IPS DF 6.9 (cell line): ENCODE data around the gene SSR1.

Experiments
- DNase-seq: peaks from one replicate; pipeline ENCODE4 v3.0.0-alpha.2; 2013; ENCODE audit warnings: low read depth, low spot score
- H3K27ac ChIP-seq: one replicate; pipeline ENCODE4 v1.5.1; 2013; ENCODE audit warnings: low read length, control low read depth
- H3K27me3 ChIP-seq: 2 replicates; pipeline ENCODE4 v1.6.1; 2013; ENCODE audit warnings: mild to moderate bottlenecking, low read length; ENCODE audit not compliant: control insufficient read depth, insufficient read depth
- H3K36me3 ChIP-seq: 2 replicates; pipeline ENCODE4 v1.6.1; 2013; ENCODE audit warnings: low read length; ENCODE audit not compliant: control insufficient read depth, insufficient read depth
- H3K4me1 ChIP-seq: 2 replicates; pipeline ENCODE4 v1.6.1; 2013; ENCODE audit warnings: low read length; ENCODE audit not compliant: control insufficient read depth, insufficient read depth
- H3K4me3 ChIP-seq: 2 replicates; pipeline ENCODE4 v1.5.1; 2013; ENCODE audit warnings: mild to moderate bottlenecking, low read length
- H3K9me3 ChIP-seq: 2 replicates; pipeline ENCODE4 v1.6.1; 2013; ENCODE audit warnings: low read length, inconsistent platforms; ENCODE audit not compliant: control insufficient read depth, insufficient read depth
- WGBS: extraction: QIAGEN DNeasy Blood & Tissue Kit; methylation state at CpG from one replicate; pipeline ENCODE4 v1.1.7; 2013; ENCODE audit warnings: mixed read lengths, missing lambda C conversion rate; ENCODE audit not compliant: insufficient read length, insufficient coverage; 5-methylcytosine and 5-hydroxymethylcytosine counted together

The SSR1 gene

DNA sequence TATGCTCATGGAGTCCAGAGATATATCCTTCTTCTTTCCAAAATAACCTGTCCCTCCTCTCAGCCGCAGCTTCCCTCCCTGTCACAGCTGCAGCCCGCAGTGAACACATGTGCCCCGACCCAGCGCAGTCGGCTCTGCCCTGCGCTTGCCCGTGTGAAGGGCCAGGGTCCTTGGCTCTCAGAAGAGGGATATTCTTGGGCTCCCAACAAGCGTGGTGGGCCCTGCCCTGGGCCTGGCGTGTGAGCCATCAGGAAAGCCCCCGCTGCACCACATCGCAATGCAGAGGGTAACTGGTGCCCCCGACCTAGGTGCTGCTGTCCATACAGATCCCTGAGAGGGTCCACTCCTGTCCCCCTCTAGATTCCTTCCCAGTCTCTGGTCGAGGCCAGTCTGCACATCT lies 65.2 kb downstream of the SSR1 start:
- H3K36me3 ChIP-seq, result peaks cover 12% of the 10 kb centered on the region

DNA sequence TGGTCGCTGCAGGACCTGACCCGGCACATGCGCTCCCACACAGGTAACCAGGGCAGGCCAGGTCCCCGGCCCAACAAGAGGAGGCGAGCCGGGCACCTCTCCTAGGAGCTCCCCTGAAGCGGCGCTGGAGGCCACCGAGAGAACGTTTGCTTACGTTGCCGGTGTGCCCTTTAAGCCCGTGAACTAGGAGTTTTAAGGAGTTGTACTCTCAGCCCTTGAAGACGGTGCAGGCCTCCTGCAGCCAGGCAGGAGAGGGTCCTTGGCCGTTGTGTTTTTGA lies 65.9 kb downstream of the SSR1 start:
- Histone ChIP-seq H3K4me3 (no peak overlapping the region), H3K27me3 (no peaks in the 10 kb centered on the region), H3K9me3 (no peaks in the 10 kb centered on the region), H3K27ac (no peak overlapping the region), H3K36me3 (peaks cover 10% of the 10 kb centered on the region), H3K4me1 (peaks cover 4% of the 10 kb centered on the region; the same call in 1 of the 2 replicates)
- DNase-seq, result no peak
- no CpG with 5 or more reads among the region's 15 CpGs for WGBS

More for the DNA sequence above, 65.2 kb downstream of the SSR1 start:
- Histone ChIP-seq H3K27ac (no peak overlapping the region), H3K9me3 (no peaks in the 10 kb centered on the region), H3K4me1 (peaks cover 3% of the 10 kb centered on the region; the same call in 1 of the 2 replicates), H3K27me3 (no peaks in the 10 kb centered on the region), H3K4me3 (no peak overlapping the region)
- no peak for DNase-seq
- no CpG with 5 or more reads among the region's 13 CpGs for WGBS

DNA sequence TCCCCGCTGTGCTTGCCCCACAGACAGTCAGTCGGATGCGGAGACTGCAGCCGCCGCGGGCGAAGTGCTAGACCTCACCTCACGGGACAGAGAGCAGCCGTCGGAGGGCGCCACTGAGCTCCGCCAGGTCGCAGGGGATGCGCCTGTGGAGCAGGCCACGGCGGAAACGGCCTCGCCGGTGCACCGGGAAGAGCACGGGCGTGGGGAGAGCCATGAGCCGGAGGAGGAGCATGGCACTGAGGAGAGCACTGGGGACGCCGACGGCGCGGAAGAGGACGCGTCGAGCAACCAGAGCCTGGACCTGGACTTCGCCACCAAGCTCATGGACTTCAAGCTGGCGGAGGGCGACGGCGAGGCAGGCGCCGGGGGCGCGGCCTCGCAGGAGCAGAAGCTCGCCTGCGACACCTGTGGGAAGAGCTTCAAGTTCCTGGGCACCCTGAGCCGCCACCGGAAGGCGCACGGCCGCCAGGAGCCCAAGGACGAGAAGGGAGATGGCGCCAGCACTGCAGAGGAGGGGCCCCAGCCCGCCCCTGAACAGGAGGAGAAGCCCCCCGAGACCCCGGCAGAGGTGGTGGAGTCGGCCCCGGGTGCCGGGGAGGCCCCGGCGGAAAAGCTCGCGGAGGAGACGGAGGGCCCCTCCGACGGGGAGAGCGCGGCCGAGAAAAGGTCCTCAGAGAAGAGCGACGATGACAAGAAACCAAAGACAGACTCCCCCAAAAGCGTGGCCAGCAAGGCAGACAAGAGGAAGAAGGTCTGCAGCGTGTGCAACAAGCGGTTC lies 66.4 kb downstream of the SSR1 start:
- WGBS, result no CpG with 5 or more reads among the region's 71 CpGs
- DNase-seq, result no peak
- peaks cover 10% of the 10 kb centered on the region for H3K36me3 ChIP-seq

DNA sequence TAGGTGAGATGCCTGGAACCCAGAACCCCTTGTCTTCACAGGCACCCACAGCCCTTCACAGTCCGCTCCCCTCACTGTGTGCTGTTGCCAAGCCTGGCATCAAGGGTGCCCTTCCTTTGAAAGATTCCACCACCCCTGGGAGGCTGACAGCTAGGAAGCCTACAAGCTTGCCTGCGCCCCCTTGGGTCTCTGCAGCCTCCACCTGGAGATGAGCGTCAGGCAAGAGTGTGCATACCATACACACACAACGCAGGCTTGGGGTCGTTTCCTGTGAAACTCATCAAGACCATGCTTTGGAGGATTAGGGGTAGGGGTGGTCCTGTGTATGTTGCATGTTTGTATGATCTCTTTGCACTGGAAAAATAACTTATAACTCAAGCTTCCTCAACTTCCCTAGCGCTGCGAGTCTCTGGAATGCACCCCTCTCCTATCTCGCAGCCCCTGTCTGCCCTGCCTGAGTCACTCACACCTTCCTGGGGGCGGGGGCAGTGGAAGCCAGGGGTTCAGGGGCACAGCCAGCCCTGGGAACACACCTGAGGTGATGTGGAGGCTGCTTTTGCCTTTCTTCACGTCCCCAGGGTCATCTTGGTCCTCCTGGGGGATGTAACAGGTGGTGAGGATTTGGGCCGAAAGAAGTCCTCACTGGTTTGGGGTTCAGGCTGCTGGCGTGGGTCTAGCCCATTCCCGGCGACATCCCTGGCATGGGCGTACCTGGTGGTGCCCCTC lies 67.2 kb downstream of the SSR1 start:
- no peaks in the 10 kb centered on the region for H3K27me3 ChIP-seq
- H3K4me3 ChIP-seq, result no peak overlapping the region
- H3K36me3 ChIP-seq, result peaks cover 10% of the 10 kb centered on the region
- WGBS, result no CpG with 5 or more reads among the region's 15 CpGs
- no peak for DNase-seq
- peaks cover 9% of the 10 kb centered on the region; the same call in 1 of the 2 replicates for H3K4me1 ChIP-seq
- no peak overlapping the region for H3K27ac ChIP-seq
- H3K9me3 ChIP-seq, result no peaks in the 10 kb centered on the region

More for the DNA sequence above, 66.4 kb downstream of the SSR1 start:
- Histone ChIP-seq H3K4me3 (no peak overlapping the region), H3K4me1 (peaks cover 8% of the 10 kb centered on the region; the same call in 1 of the 2 replicates), H3K27ac (no peak overlapping the region), H3K27me3 (no peaks in the 10 kb centered on the region), H3K9me3 (no peaks in the 10 kb centered on the region)

DNA sequence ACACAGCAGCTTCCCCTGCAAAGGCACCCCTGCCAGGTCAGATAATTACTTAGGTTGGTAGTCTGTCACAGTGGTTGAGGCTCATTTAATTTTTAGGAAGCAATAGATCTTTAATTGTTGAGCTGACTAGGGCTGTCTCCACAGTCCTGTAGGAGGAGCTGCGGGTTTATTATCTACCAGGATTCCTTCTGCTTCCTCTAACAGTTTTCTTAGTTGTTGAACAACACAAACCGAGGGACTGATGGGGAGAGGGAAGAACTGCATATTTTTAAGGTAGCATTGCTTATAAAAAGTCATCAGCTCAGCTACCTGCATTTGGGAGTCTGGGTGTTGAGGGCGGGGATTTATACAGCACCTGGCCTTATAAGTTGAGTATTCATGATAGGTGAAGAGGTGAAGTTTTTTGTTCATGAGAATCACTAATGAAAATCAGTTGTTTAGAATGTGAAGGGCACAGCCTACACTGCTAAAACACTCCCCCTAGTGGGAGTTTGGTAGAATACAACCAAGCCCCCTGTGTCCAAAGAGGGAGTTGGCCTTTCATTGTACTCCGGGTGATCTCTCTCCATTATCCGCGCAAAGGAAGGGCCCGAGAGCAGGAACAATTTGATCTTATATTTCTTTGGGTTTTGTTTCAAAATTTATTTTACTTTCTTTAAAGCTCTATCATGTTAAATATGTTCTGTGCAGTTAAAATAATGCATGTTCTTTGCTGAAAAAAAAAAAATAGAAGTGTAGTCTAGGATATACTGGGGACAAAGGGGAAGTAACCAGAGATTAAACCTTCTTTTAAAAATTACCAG lies 69.6 kb downstream of the SSR1 start:
- whole genome bisulfite sequencing, result no CpG with 5 or more reads among the region's 7 CpGs
- peaks cover 6% of the 10 kb centered on the region for H3K36me3 ChIP-seq

DNA sequence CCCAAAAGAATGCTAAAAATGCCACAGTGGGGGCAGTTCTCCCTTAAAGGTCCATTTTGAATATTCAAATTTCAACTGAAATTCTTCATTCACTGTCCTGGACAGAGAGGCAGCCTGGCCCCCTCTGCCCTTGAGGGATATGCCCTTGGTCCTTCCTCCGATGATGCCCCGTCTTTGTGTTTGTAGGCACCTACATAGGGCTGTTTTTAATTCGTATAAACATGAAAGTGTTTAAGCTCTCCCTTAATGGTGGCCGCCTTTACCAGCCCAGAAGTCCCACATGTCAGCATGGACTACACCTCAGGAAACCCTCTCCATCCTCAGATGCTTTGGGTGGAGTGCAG lies 70.2 kb downstream of the SSR1 start:
- no peak overlapping the region for H3K4me3 ChIP-seq
- H3K9me3 ChIP-seq, result no peaks in the 10 kb centered on the region
- peaks cover 5% of the 10 kb centered on the region; the same call in 1 of the 2 replicates for H3K36me3 ChIP-seq
- H3K27ac ChIP-seq, result no peak overlapping the region
- DNase-seq, result no peak
- no CpG with 5 or more reads among the region's 4 CpGs for WGBS
- peaks cover 9% of the 10 kb centered on the region; the same call in 1 of the 2 replicates for H3K4me1 ChIP-seq
- no peaks in the 10 kb centered on the region for H3K27me3 ChIP-seq

More for the DNA sequence above, 69.6 kb downstream of the SSR1 start:
- Histone ChIP-seq H3K27me3 (no peaks in the 10 kb centered on the region), H3K9me3 (no peaks in the 10 kb centered on the region), H3K4me3 (no peak overlapping the region), H3K4me1 (peaks cover 9% of the 10 kb centered on the region; the same call in 1 of the 2 replicates), H3K27ac (no peak overlapping the region)
- no peak for DNase-seq

DNA sequence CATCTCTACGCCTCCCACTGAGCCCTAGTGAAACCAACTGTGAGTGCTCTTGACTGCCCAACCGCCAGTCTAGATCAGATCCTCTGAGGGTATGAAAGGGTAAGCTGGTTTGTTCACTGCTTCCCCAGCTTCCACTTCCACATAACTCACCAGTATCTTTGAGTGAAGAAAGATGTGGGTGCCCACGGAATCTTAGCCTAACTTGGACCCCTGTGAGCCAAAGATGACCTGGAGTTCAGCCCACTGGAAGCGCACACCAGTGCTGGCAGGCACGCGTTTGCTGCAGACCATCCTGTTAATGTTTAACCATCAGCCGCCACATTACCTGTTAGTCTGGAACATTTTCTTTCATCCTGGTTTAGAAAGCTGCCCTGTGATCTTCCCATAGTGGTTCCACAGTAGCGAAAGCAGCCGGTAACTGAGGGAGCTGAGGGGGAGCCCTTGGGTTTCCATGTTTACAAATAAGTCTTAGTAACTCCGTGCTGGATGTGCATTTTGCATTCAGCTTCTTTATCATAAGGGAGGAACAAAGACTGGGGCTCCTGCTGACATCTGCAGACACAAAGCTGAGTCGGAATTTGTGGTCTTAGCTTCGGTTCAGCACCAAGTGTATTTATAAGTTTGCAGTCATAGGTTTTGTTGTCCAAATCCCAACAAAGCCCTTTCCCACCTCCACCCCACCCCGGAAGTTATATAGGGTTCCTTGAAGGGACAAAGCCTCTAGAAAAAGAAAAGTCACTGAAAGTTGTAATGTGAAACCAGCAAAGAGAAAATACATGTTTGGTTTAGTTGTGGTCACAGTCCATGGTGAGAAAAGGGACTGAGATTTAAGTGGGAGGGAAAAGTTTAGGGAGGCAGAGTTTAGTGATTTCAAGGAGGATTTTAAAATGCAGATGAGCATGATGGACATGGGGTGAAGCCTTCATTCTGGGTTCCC lies 71.0 kb downstream of the SSR1 start:
- peaks cover 9% of the 10 kb centered on the region; the same call in 1 of the 2 replicates for H3K4me1 ChIP-seq
- no peak overlapping the region; the same call in 1 of the 2 replicates for H3K4me3 ChIP-seq
- no peak for DNase-seq
- no peaks in the 10 kb centered on the region for H3K9me3 ChIP-seq
- WGBS, result no CpG with 5 or more reads among the region's 13 CpGs
- H3K36me3 ChIP-seq, result no peaks in the 10 kb centered on the region; the same call in 1 of the 2 replicates
- no peaks in the 10 kb centered on the region for H3K27me3 ChIP-seq
- H3K27ac ChIP-seq, result no peak overlapping the region

DNA sequence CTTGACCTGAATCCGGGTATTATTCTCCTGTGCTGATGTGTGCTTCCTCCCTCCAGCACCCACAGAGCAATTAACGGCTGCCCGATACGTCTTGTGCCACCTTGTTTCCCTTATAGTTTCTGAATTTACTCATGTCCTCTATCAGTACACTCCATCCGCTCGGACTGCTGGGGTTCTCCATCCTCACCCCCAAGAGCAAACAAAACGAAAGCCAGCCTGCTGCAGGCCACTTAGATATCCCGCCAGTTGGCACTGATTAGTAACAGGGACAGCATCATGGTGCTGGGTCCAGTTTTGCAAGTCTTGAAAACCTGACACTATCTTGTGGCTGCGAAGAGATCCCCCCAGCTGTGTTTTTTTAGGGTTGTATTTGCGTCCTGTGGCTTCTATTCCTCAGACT lies 71.8 kb downstream of the SSR1 start:
- no peak overlapping the region for H3K4me3 ChIP-seq
- no peaks in the 10 kb centered on the region for H3K9me3 ChIP-seq
- H3K4me1 ChIP-seq, result peaks cover 9% of the 10 kb centered on the region; the same call in 1 of the 2 replicates
- H3K36me3 ChIP-seq, result no peaks in the 10 kb centered on the region; the same call in 1 of the 2 replicates
- no CpG with 5 or more reads among the region's 10 CpGs for WGBS
- no peak overlapping the region for H3K27ac ChIP-seq
- no peak for DNase-seq
- H3K27me3 ChIP-seq, result no peaks in the 10 kb centered on the region

DNA sequence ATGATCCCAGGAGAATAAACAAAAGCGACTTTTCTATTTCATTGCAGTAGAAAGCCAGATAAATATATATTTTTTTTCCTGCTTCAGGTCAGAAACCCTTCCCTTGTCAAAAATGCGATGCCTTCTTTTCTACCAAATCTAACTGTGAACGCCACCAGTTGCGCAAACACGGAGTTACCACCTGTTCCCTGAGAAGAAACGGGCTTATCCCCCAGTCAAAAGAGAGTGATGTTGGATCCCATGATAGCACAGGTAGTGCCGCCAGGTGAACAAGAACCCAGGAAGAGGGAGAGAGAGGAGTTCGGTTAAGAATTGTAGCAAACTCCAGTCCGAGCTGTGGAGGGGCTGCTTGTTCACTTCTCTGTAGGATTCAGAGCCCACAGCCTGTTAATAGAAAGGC lies 72.6 kb downstream of the SSR1 start:
- Histone ChIP-seq H3K9me3 (no peaks in the 10 kb centered on the region), H3K4me1 (peaks cover 9% of the 10 kb centered on the region; the same call in 1 of the 2 replicates), H3K4me3 (no peak overlapping the region), H3K27ac (no peak overlapping the region), H3K27me3 (no peaks in the 10 kb centered on the region), H3K36me3 (no peaks in the 10 kb centered on the region)
- DNase-seq, result no peak
- no CpG with 5 or more reads among the region's 9 CpGs for WGBS
